A549 (cell line): ENCODE measurements around the gene POLR3GL.

ENCODE experiments used
- CTCF ChIP-seq: fragments of >200 bp; sonication (Bioruptor Twin); formaldehyde crosslinking; IDR thresholded peaks from 3 replicates; pipeline ENCODE4 v1.5.1; 2016
- ESRRA ChIP-seq: fragments of 150-350 bp; IDR thresholded peaks from 2 replicates; pipeline ENCODE4 v1.6.1; 2014; ENCODE audit warnings: mild to moderate bottlenecking, low read length, borderline replicate concordance
- FOSL2 ChIP-seq, 2 experiments: fragments of 450-650 bp in 1 of 2; fragments of >200 bp in 1 of 2; sonication (Bioruptor Twin) in 1 of 2; formaldehyde crosslinking; IDR thresholded peaks; 2 replicates each; pipeline versions ENCODE4 v1.5.0 to v1.6.1; 2016 to 2020; ENCODE audit warnings: mild to moderate bottlenecking in 1 of 2, moderate library complexity in 1 of 2
- HEYL ChIP-seq: fragments of 250-450 bp; sonication (Bioruptor Pico); IDR thresholded peaks from 2 replicates; pipeline ENCODE4 v1.8.0; 2021; ENCODE audit warnings: mild to moderate bottlenecking, moderate library complexity
- POLR2A ChIP-seq: IDR thresholded peaks from 2 replicates; pipeline ENCODE4 v1.6.1; 2012; ENCODE audit warnings: mild to moderate bottlenecking, low read length
- RAD21 ChIP-seq, 2 experiments: fragments of >200 bp in 1 of 2; sonication (Bioruptor Twin) in 1 of 2; formaldehyde crosslinking in 1 of 2; IDR thresholded peaks in 1 of 2; conservative IDR thresholded peaks in 1 of 2; 2 replicates in 1 of 2; 3 replicates in 1 of 2; pipeline ENCODE4 v1.6.1; 2012 to 2018; ENCODE audit warnings: inconsistent platforms in 1 of 2
- ZNF302 ChIP-seq: fragments of 250-450 bp; sonication (Bioruptor Pico); IDR thresholded peaks from 2 replicates; pipeline ENCODE4 v1.9.0; 2021; ENCODE audit warnings: inconsistent platforms, mild to moderate bottlenecking, moderate library complexity

- TF ChIP-seq RAD21 (conservative IDR thresholded peaks at IDR 0.05 in 1 of 2, IDR thresholded peaks at IDR 0.05 in 1 of 2), result peak; percentile 93 to 96
- no peak for TF ChIP-seq ZNF302
- peak; percentile 96 for TF ChIP-seq CTCF
- TF ChIP-seq FOSL2 (IDR thresholded peaks at IDR 0.05), result no peak
- no peak for TF ChIP-seq FOSL2 (CRISPR knock-in tag; IDR thresholded peaks at IDR 0.05)
- no peak for TF ChIP-seq HEYL (CRISPR knock-in tag)
- TF ChIP-seq POLR2A, result no peak
- no peak for TF ChIP-seq ESRRA
Observed at GRCh38 chr1:146012703-146013558, 48.4 kb downstream of the POLR3GL start.
